IMR-90 (cell line): ENCODE measurements around the gene IGFBP5. TPM values are rescaled to one million over a fixed set of nuclear protein-coding genes. Genes with fewer than 3 reads are reported as not detected.
A peak's percentile ranks its signal among the peaks of the same experiment; 100 is the strongest.

ENCODE experiments used
- ATAC-seq: fragments of 200-7000 bp; cut with Tn5 transposase; 2 replicates; pipeline ENCODE4 v1.9.1; 2020; ENCODE audit warnings: low read depth, mild to moderate bottlenecking, moderate library complexity
- BruUV-seq: library from RNA; stranded (reverse); fragments of 400-500 nt; replicated peaks from 2 replicates; lab custom pipeline; 2021; lab: Mats Ljungman, UMichigan
- CTCF ChIA-PET: fragments of 300-600 bp; formaldehyde crosslinking; extraction: SDS; loops from one replicate; lab custom pipeline; 2021; ENCODE audit warnings: antibody characterized with exemption; lab: Yijun Ruan, JAX
- POLR2A ChIA-PET: fragments of 300-600 bp; sonication (Branson Sonifier 250); formaldehyde crosslinking; loops from one replicate; lab custom pipeline; 2022; ENCODE audit warnings: antibody characterized with exemption; ENCODE audit not compliant: unreplicated experiment; lab: Charles Lee
- DNase-seq: peaks from one replicate; pipeline ENCODE4 v3.0.0; 2013
- H2AFZ ChIP-seq: replicated peaks from 2 replicates; pipeline ENCODE3; 2013; ENCODE audit warnings: low read length, mild to moderate bottlenecking; ENCODE audit not compliant: poor library complexity
- H2AK5ac ChIP-seq: 2 replicates; pipeline ENCODE4 v1.6.1; 2013; ENCODE audit warnings: low read depth, low read length, inconsistent platforms
- H2AK9ac ChIP-seq: replicated peaks from 2 replicates; pipeline ENCODE3; 2013; ENCODE audit warnings: mild to moderate bottlenecking, low read depth, low read length, moderate library complexity; ENCODE audit not compliant: poor library complexity
- H2BK120ac ChIP-seq: 2 replicates; pipeline ENCODE4 v1.6.1; 2013; ENCODE audit warnings: low read depth, low read length, inconsistent platforms
- H2BK15ac ChIP-seq: 3 replicates; pipeline ENCODE4 v1.6.1; 2013; ENCODE audit warnings: low read depth, low read length, inconsistent platforms
- H2BK20ac ChIP-seq: 2 replicates; pipeline ENCODE4 v1.6.1; 2013; ENCODE audit warnings: low read depth, mild to moderate bottlenecking, inconsistent platforms, low read length, moderate library complexity
- H2BK5ac ChIP-seq: 2 replicates; pipeline ENCODE4 v1.6.1; 2013; ENCODE audit warnings: mild to moderate bottlenecking, low read depth, low read length, inconsistent platforms; ENCODE audit not compliant: poor library complexity, severe bottlenecking
- H3K14ac ChIP-seq: replicated peaks from 2 replicates; pipeline ENCODE4 v1.6.1; 2013; ENCODE audit warnings: low read depth, low read length, inconsistent platforms
- H3K18ac ChIP-seq: 2 replicates; pipeline ENCODE4 v1.6.1; 2013; ENCODE audit warnings: low read depth, low read length, control low read depth
- H3K23ac ChIP-seq: 2 replicates; pipeline ENCODE4 v1.6.1; 2013; ENCODE audit warnings: low read depth, low read length, inconsistent platforms
- H3K27ac ChIP-seq: 2 replicates; pipeline ENCODE4 v1.5.1; 2013; ENCODE audit warnings: mild to moderate bottlenecking, control low read depth, low read length; ENCODE audit not compliant: insufficient read depth
- H3K27me3 ChIP-seq: 2 replicates; pipeline ENCODE4 v1.6.1; 2013; ENCODE audit warnings: low read length; ENCODE audit not compliant: control insufficient read depth, insufficient read depth
- H3K36me3 ChIP-seq: 2 replicates; pipeline ENCODE4 v1.6.1; 2013; ENCODE audit warnings: low read length, mixed read lengths; ENCODE audit not compliant: control insufficient read depth, insufficient read depth
- H3K4ac ChIP-seq: 2 replicates; pipeline ENCODE4 v1.6.1; 2013; ENCODE audit warnings: low read depth, low read length, inconsistent platforms
- H3K4me1 ChIP-seq: 2 replicates; pipeline ENCODE4 v1.6.1; 2013; ENCODE audit warnings: low read length, mixed read lengths; ENCODE audit not compliant: control insufficient read depth, insufficient read depth
- H3K4me2 ChIP-seq: 2 replicates; pipeline ENCODE4 v1.6.1; 2013; ENCODE audit warnings: low read depth, mild to moderate bottlenecking, control low read depth, low read length, moderate library complexity
- H3K4me3 ChIP-seq: 2 replicates; pipeline ENCODE4 v1.5.1; 2013; ENCODE audit warnings: low read depth, mild to moderate bottlenecking, control low read depth, low read length, moderate library complexity; ENCODE audit not compliant: insufficient read depth
- H3K56ac ChIP-seq: 2 replicates; pipeline ENCODE4 v1.6.1; 2013; ENCODE audit warnings: low read length, inconsistent platforms; ENCODE audit not compliant: insufficient read depth; ENCODE audit errors: extremely low read depth
- H3K79me1 ChIP-seq, 2 experiments: 2 replicates each; pipeline ENCODE4 v1.6.1; 2013; ENCODE audit warnings: low read length in 2 of 2, inconsistent platforms in 1 of 2, low read depth in 1 of 2
- H3K9ac ChIP-seq: 2 replicates; pipeline ENCODE4 v1.6.1; 2013; ENCODE audit warnings: low read depth, low read length, control low read depth
- H3K9me1 ChIP-seq: 2 replicates; pipeline ENCODE4 v1.6.1; 2013; ENCODE audit warnings: low read length, inconsistent platforms; ENCODE audit not compliant: insufficient read depth
- H3K9me3 ChIP-seq: 2 replicates; pipeline ENCODE4 v1.6.1; 2013; ENCODE audit warnings: low read length; ENCODE audit not compliant: control insufficient read depth, insufficient read depth
- H4K20me1 ChIP-seq: 2 replicates; pipeline ENCODE4 v1.6.1; 2013; ENCODE audit warnings: low read length, inconsistent platforms; ENCODE audit not compliant: insufficient read depth
- H4K5ac ChIP-seq: 2 replicates; pipeline ENCODE4 v1.6.1; 2013; ENCODE audit warnings: mild to moderate bottlenecking, low read depth, low read length, control low read depth
- H4K8ac ChIP-seq, 2 experiments: 2 replicates each; pipeline ENCODE4 v1.6.1; 2013; ENCODE audit warnings: low read depth in 2 of 2, low read length in 2 of 2, control low read depth in 1 of 2, inconsistent platforms in 1 of 2
- H4K91ac ChIP-seq: 2 replicates; pipeline ENCODE4 v1.6.1; 2013; ENCODE audit warnings: low read depth, low read length, inconsistent platforms; ENCODE audit not compliant: insufficient read depth
- MXI1 ChIP-seq: IDR thresholded peaks from 2 replicates; pipeline ENCODE4 v1.6.1; 2012; ENCODE audit warnings: low read depth, mild to moderate bottlenecking, low read length, moderate library complexity, borderline replicate concordance
- POLR2A ChIP-seq: IDR thresholded peaks from 2 replicates; pipeline ENCODE4 v1.6.1; 2012; ENCODE audit warnings: mild to moderate bottlenecking, low read depth, low read length
- WGBS, 2 experiments: methylation state at CpG; one replicate each; pipeline versions ENCODE4 v1.1.5 to v1.1.7; 2013; ENCODE audit warnings: missing lambda C conversion rate in 2 of 2; ENCODE audit not compliant: insufficient read length in 1 of 2; ENCODE audit errors: extremely low coverage in 2 of 2; 5-methylcytosine and 5-hydroxymethylcytosine counted together
- dilution Hi-C: fragments of 300-500 bp; cut with HindIII; formaldehyde crosslinking; loops from one replicate; pipeline ENCODE4 v1.14.3; 2018; ENCODE audit warnings: low sequenced_read_pairs; ENCODE audit not compliant: unreplicated experiment
- in situ Hi-C: fragments of 300-500 bp; cut with MboI; formaldehyde crosslinking; loops from 3 replicates; pipeline ENCODE4 v1.14.3; 2019; ENCODE audit warnings: low sequenced_read_pairs, inconsistent platforms, mixed read lengths
- intact Hi-C: fragments of 100-400 bp; cut with micrococcal nuclease; formaldehyde crosslinking; loops from 2 replicates; pipeline ENCODE4 v1.10.0; 2022
- polyA plus RNA-seq, 3 experiments: library from polyadenylated mRNA; depleted of rRNA; stranded (reverse); fragments of >200 nt; gene quantifications; 2 replicates each; pipeline ENCODE4 v1.2.3, GENCODE V29; 2012; ENCODE audit warnings: low replicate concordance in 1 of 3
- total RNA-seq: library from RNA; depleted of rRNA; stranded (reverse); fragments of >200 nt; gene quantifications from 2 replicates; pipeline ENCODE4 v1.2.3, GENCODE V29; 2012

The IGFBP5 gene
- total and polyA plus RNA-seq, 2 of the 4 experiments (the other 2 are of a cell fraction), result 392 to 1,339 TPM

GRCh38 chr2:216677439-216678097, 17.8 kb downstream of the IGFBP5 start:
- H3K9me3 ChIP-seq, result no peaks in the 10 kb centered on the region
- no peak overlapping the region for H4K91ac ChIP-seq
- H3K36me3 ChIP-seq, result peaks cover 91% of the 10 kb centered on the region
- no peak overlapping the region for H2BK20ac ChIP-seq
- peaks cover 0 to 61% of the 10 kb centered on the region in 2 experiments; a peak in 2 of 4 replicates for H3K79me1 ChIP-seq
- H3K4me1 ChIP-seq, result no peaks in the 10 kb centered on the region
- 96% methylated on average over 7 of the region's 9 CpGs; no CpG with 5 or more reads in 1 of the 2 experiments for WGBS, 2 experiments
- H3K9ac ChIP-seq, result no peak overlapping the region
- no peak overlapping the region for H3K23ac ChIP-seq
- H3K18ac ChIP-seq, result no peak overlapping the region
- in situ Hi-C loops, result no loop called here
- H4K8ac ChIP-seq, result peak overlapping the region in 1 of 2 experiments; percentile 44; a peak in 2 of 4 replicates
- no peak for DNase-seq
- no peak overlapping the region; the same call in 1 of the 2 replicates for H4K5ac ChIP-seq
- H2BK15ac ChIP-seq, result no peak overlapping the region
- POLR2A ChIA-PET, result no interaction called here
- no TSS peak for BruUV-seq
- H2BK5ac ChIP-seq, result peak overlapping the region; percentile 11
- H2AK9ac ChIP-seq, result peak overlapping the region; percentile 49
- H3K27me3 ChIP-seq, result no peaks in the 10 kb centered on the region
- no peak overlapping the region for H2AFZ ChIP-seq
- no peak overlapping the region for H2BK120ac ChIP-seq
- H2AK5ac ChIP-seq, result no peak overlapping the region
- no peak overlapping the region for H3K4me2 ChIP-seq
- ATAC-seq, result no peak
- intact Hi-C loops, result no loop called here
- H3K14ac ChIP-seq, result no peak overlapping the region
- H3K9me1 ChIP-seq, result peaks cover 18% of the 10 kb centered on the region; the same call in 1 of the 2 replicates
- H3K56ac ChIP-seq, result no peak overlapping the region
- TF ChIP-seq POLR2A (0 out of 2 replicates have a peak, but pooled peaks have one; percentile 5), MXI1 (no peak)
- H3K4ac ChIP-seq, result no peak overlapping the region
- H3K4me3 ChIP-seq, result no peak overlapping the region
- dilution Hi-C loops, result loop anchor here (25.0 kb wide), 2 partner anchors 485 to 835 kb away; no protein-coding TSS in a partner anchor
- H3K27ac ChIP-seq, result no peak overlapping the region
- CTCF ChIA-PET, result no interaction called here
- H4K20me1 ChIP-seq, result peaks cover 100% of the 10 kb centered on the region
